Measurements from ENCODE around the gene RMDN3. TPM values are rescaled to one million over a fixed set of nuclear protein-coding genes. Genes with fewer than 3 reads are reported as not detected.

Gene RMDN3
- total RNA-seq, 2 donors from 2014 or later = 18.4 to 30.9 TPM

- Mint-ChIP-seq H3K36me3 (ENCODE audit: low read depth) (peaks cover 27% of the 10 kb centered on the region), H3K4me3 (no peak overlapping the region), H3K27ac (no peak overlapping the region), H3K4me1 (peaks cover 17% of the 10 kb centered on the region), H3K9me3 (no peaks in the 10 kb centered on the region), H3K27me3 (no peaks in the 10 kb centered on the region)
- ATAC-seq (replicated peaks) = no peak
Measured at GRCh38 chr15:40766906-40767837, 12.1 kb upstream of the RMDN3 start.

- Mint-ChIP-seq H3K27me3 (no peaks in the 10 kb centered on the region), H3K4me1 (peaks cover 17% of the 10 kb centered on the region), H3K9me3 (no peaks in the 10 kb centered on the region), H3K27ac (peak overlapping the region; percentile 74), H3K36me3 (ENCODE audit: low read depth) (peaks cover 23% of the 10 kb centered on the region), H3K4me3 (peak overlapping the region; percentile 79)
- no peak for ATAC-seq (replicated peaks)
Measured at GRCh38 chr15:40766194-40766815, 11.3 kb upstream of the RMDN3 start.

- ATAC-seq (replicated peaks) = no peak
- no peaks in the 10 kb centered on the region for H3K9me3 Mint-ChIP-seq
- peaks cover 12% of the 10 kb centered on the region for H3K4me1 Mint-ChIP-seq
- peak overlapping the region; percentile 74 for H3K27ac Mint-ChIP-seq
- H3K27me3 Mint-ChIP-seq = no peaks in the 10 kb centered on the region
- peaks cover 19% of the 10 kb centered on the region for H3K36me3 Mint-ChIP-seq (ENCODE audit: low read depth)
- peak overlapping the region; percentile 79 for H3K4me3 Mint-ChIP-seq
Measured at GRCh38 chr15:40764629-40765103, 9.6 kb upstream of the RMDN3 start.

- Mint-ChIP-seq H3K27me3 (no peaks in the 10 kb centered on the region), H3K4me3 (peak within 1 kb of the TSS; percentile 79), H3K9me3 (no peaks in the 10 kb centered on the region), H3K27ac (peak within 1 kb of the TSS; percentile 82), H3K4me1 (peaks cover 8% of the 10 kb centered on the region), H3K36me3 (ENCODE audit: low read depth) (peaks cover 19% of the 10 kb centered on the region)
- peak; percentile 81 for ATAC-seq (replicated peaks)
Measured at GRCh38 chr15:40763801-40764628, 9.0 kb upstream of the RMDN3 start, which contains the start of gene GCHFR. TSS of gene GCHFR (plus strand) at chr15:40764068. CDS start at chr15:40764181, 113 bp downstream.

- Mint-ChIP-seq H3K9me3 (no peaks in the 10 kb centered on the region), H3K4me1 (peaks cover 8% of the 10 kb centered on the region), H3K4me3 (peak overlapping the region; percentile 79), H3K27me3 (no peaks in the 10 kb centered on the region), H3K27ac (peak overlapping the region; percentile 82), H3K36me3 (ENCODE audit: low read depth) (peaks cover 13% of the 10 kb centered on the region)
- ATAC-seq (replicated peaks) = peak; percentile 38
Measured at GRCh38 chr15:40762919-40763800, 8.1 kb upstream of the RMDN3 start.

GRCh38 chr15:40759961-40760360 is 4.9 kb upstream of the RMDN3 start:
- no peaks in the 10 kb centered on the region for H3K27me3 Mint-ChIP-seq
- ATAC-seq (replicated peaks) = no peak
- H3K4me3 Mint-ChIP-seq = no peak overlapping the region
- H3K36me3 Mint-ChIP-seq (ENCODE audit: low read depth) = peaks cover 2% of the 10 kb centered on the region
- peaks cover under 1% of the 10 kb centered on the region for H3K4me1 Mint-ChIP-seq
- no peaks in the 10 kb centered on the region for H3K9me3 Mint-ChIP-seq
- H3K27ac Mint-ChIP-seq = no peak overlapping the region

GRCh38 chr15:40756938-40757337 is 1.9 kb upstream of the RMDN3 start:
- peaks cover 20% of the 10 kb centered on the region for H3K4me1 Mint-ChIP-seq
- no peaks in the 10 kb centered on the region for H3K27me3 Mint-ChIP-seq
- no peaks in the 10 kb centered on the region for H3K9me3 Mint-ChIP-seq
- H3K4me3 Mint-ChIP-seq = no peak overlapping the region
- peaks cover 22% of the 10 kb centered on the region for H3K36me3 Mint-ChIP-seq (ENCODE audit: low read depth)
- no peak overlapping the region for H3K27ac Mint-ChIP-seq
- no peak for ATAC-seq (replicated peaks)

- Mint-ChIP-seq H3K27me3 (no peaks in the 10 kb centered on the region), H3K9me3 (no peaks in the 10 kb centered on the region), H3K4me1 (peaks cover 20% of the 10 kb centered on the region), H3K36me3 (ENCODE audit: low read depth) (peaks cover 33% of the 10 kb centered on the region), H3K27ac (peak overlapping the region; percentile 97), H3K4me3 (peak overlapping the region; percentile 90)
- no peak for ATAC-seq (replicated peaks)
Measured at GRCh38 chr15:40755812-40756208, 756 bp upstream of the RMDN3 start.

- Mint-ChIP-seq H3K4me3 (peak overlapping the region; percentile 90), H3K27me3 (no peaks in the 10 kb centered on the region), H3K4me1 (peaks cover 20% of the 10 kb centered on the region), H3K9me3 (no peaks in the 10 kb centered on the region), H3K36me3 (ENCODE audit: low read depth) (peaks cover 46% of the 10 kb centered on the region), H3K27ac (peak overlapping the region; percentile 75)
- peak; percentile 6 for ATAC-seq (replicated peaks)
Measured at GRCh38 chr15:40754574-40754882, 526 bp downstream of the RMDN3 start.

- ATAC-seq (replicated peaks) = no peak
- no peaks in the 10 kb centered on the region for H3K9me3 Mint-ChIP-seq
- no peak overlapping the region for H3K4me3 Mint-ChIP-seq
- no peaks in the 10 kb centered on the region for H3K27me3 Mint-ChIP-seq
- H3K36me3 Mint-ChIP-seq (ENCODE audit: low read depth) = peaks cover 66% of the 10 kb centered on the region
- peaks cover 20% of the 10 kb centered on the region for H3K4me1 Mint-ChIP-seq
- peak overlapping the region; percentile 52 for H3K27ac Mint-ChIP-seq
Measured at GRCh38 chr15:40751745-40752144, 3.3 kb downstream of the RMDN3 start.

GRCh38 chr15:40750885-40751284 is 4.2 kb downstream of the RMDN3 start:
- H3K4me3 Mint-ChIP-seq = no peak overlapping the region
- peak overlapping the region; percentile 52 for H3K27ac Mint-ChIP-seq
- H3K36me3 Mint-ChIP-seq (ENCODE audit: low read depth) = peaks cover 72% of the 10 kb centered on the region
- no peaks in the 10 kb centered on the region for H3K27me3 Mint-ChIP-seq
- peaks cover 20% of the 10 kb centered on the region for H3K4me1 Mint-ChIP-seq
- no peak for ATAC-seq (replicated peaks)
- H3K9me3 Mint-ChIP-seq = no peaks in the 10 kb centered on the region

GRCh38 chr15:40749151-40749630 is 5.9 kb downstream of the RMDN3 start:
- peak overlapping the region; percentile 58 for H3K27ac Mint-ChIP-seq
- ATAC-seq (replicated peaks) = no peak
- H3K36me3 Mint-ChIP-seq (ENCODE audit: low read depth) = peaks cover 88% of the 10 kb centered on the region

More at GRCh38 chr15:40749151-40749630, 5.9 kb downstream of the RMDN3 start:
- Mint-ChIP-seq H3K4me3 (no peak overlapping the region), H3K4me1 (peaks cover 26% of the 10 kb centered on the region), H3K27me3 (no peaks in the 10 kb centered on the region), H3K9me3 (no peaks in the 10 kb centered on the region)
